Duodenal mucosa (tissue), 2 donors: ENCODE data around the gene CBR4.

Experiments
- H3K27ac ChIP-seq: one replicate; pipeline ENCODE4 v1.7.0; 2013; ENCODE audit warnings: low read depth, low read length
- H3K27me3 ChIP-seq, 2 donors: one replicate each; pipeline ENCODE4 v1.7.0; 2013; ENCODE audit warnings: low read length in 2 of 2, control low read depth in 1 of 2; ENCODE audit not compliant: insufficient read depth in 2 of 2, control insufficient read depth in 1 of 2
- H3K36me3 ChIP-seq, 2 donors: one replicate each; pipeline ENCODE4 v1.7.0; 2013; ENCODE audit warnings: low read length in 2 of 2, control low read depth in 1 of 2; ENCODE audit not compliant: insufficient read depth in 2 of 2, control insufficient read depth in 1 of 2
- H3K4me1 ChIP-seq, 2 donors: one replicate each; pipeline ENCODE4 v1.7.0; 2013; ENCODE audit warnings: low read length in 2 of 2, control low read depth in 1 of 2; ENCODE audit not compliant: insufficient read depth in 2 of 2, control insufficient read depth in 1 of 2
- H3K4me3 ChIP-seq, 2 donors: one replicate each; pipeline ENCODE4 v1.7.0; 2013; ENCODE audit warnings: low read length in 2 of 2, low read depth in 1 of 2
- H3K9ac ChIP-seq, 2 donors: one replicate each; pipeline ENCODE4 v1.7.0; 2013; ENCODE audit warnings: low read length in 2 of 2, low read depth in 1 of 2
- H3K9me3 ChIP-seq, 2 donors: one replicate each; pipeline ENCODE4 v1.7.0; 2013; ENCODE audit warnings: low read length in 2 of 2, control low read depth in 1 of 2; ENCODE audit not compliant: control insufficient read depth in 1 of 2

Gene CBR4

GRCh38 chr4:169010125-169011023 is at the start of gene CBR4:
TSS of gene CBR4 (minus strand) at chr4:169010255. CDS start at chr4:169010089, 166 bp downstream.
- H3K27ac ChIP-seq: peak within 1 kb of the TSS; percentile 89
- peaks cover 22 to 28% of the 10 kb centered on the region in 2 donors for H3K4me1 ChIP-seq
- peak within 1 kb of the TSS; percentile 92 to 94 for H3K9ac ChIP-seq

GRCh38 chr4:169059306-169060211 is 49.5 kb upstream of the CBR4 start:
- H3K27ac ChIP-seq: no peak overlapping the region
- H3K9ac ChIP-seq: no peak overlapping the region
- no peak overlapping the region for H3K4me3 ChIP-seq
- H3K4me1 ChIP-seq: peaks cover 9% of the 10 kb centered on the region in 2 donors
- H3K36me3 ChIP-seq: no peaks in the 10 kb centered on the region
- no peaks in the 10 kb centered on the region for H3K27me3 ChIP-seq
- H3K9me3 ChIP-seq: no peaks in the 10 kb centered on the region

More at GRCh38 chr4:169010125-169011023, at the start of gene CBR4:
- Histone ChIP-seq H3K27me3 (no peaks in the 10 kb centered on the region), H3K4me3 (peak within 1 kb of the TSS; percentile 93 to 97), H3K36me3 (peaks cover 0 to 7% of the 10 kb centered on the region in 2 donors), H3K9me3 (no peaks in the 10 kb centered on the region)

- no peaks in the 10 kb centered on the region for H3K27me3 ChIP-seq
- H3K27ac ChIP-seq: no peak overlapping the region
- peaks cover 9% of the 10 kb centered on the region in 2 donors for H3K4me1 ChIP-seq
- H3K9me3 ChIP-seq: no peaks in the 10 kb centered on the region
- H3K9ac ChIP-seq: no peak overlapping the region
- no peak overlapping the region for H3K4me3 ChIP-seq
- no peaks in the 10 kb centered on the region for H3K36me3 ChIP-seq
These were observed 48.3 kb upstream of the CBR4 start for GRCh38 chr4:169058312-169058711.

GRCh38 chr4:169054879-169055278 is 44.8 kb upstream of the CBR4 start:
- H3K27me3 ChIP-seq: no peaks in the 10 kb centered on the region
- H3K27ac ChIP-seq: no peak overlapping the region
- no peaks in the 10 kb centered on the region for H3K4me1 ChIP-seq
- no peaks in the 10 kb centered on the region for H3K36me3 ChIP-seq
- no peak overlapping the region for H3K4me3 ChIP-seq
- H3K9me3 ChIP-seq: no peaks in the 10 kb centered on the region
- no peak overlapping the region for H3K9ac ChIP-seq

- H3K9me3 ChIP-seq: no peaks in the 10 kb centered on the region
- no peak overlapping the region for H3K9ac ChIP-seq
- no peaks in the 10 kb centered on the region for H3K27me3 ChIP-seq
- no peak overlapping the region for H3K27ac ChIP-seq
- no peaks in the 10 kb centered on the region for H3K36me3 ChIP-seq
- no peak overlapping the region for H3K4me3 ChIP-seq
- H3K4me1 ChIP-seq: no peaks in the 10 kb centered on the region
These were observed 42.5 kb upstream of the CBR4 start for GRCh38 chr4:169052594-169052945.

GRCh38 chr4:169051761-169052593 is 41.9 kb upstream of the CBR4 start:
- H3K27me3 ChIP-seq: no peaks in the 10 kb centered on the region

GRCh38 chr4:169050881-169051760 is 41.1 kb upstream of the CBR4 start:
- H3K27me3 ChIP-seq: no peaks in the 10 kb centered on the region
- H3K4me3 ChIP-seq: no peak overlapping the region
- H3K9ac ChIP-seq: no peak overlapping the region
- no peaks in the 10 kb centered on the region for H3K36me3 ChIP-seq
- H3K4me1 ChIP-seq: no peaks in the 10 kb centered on the region
- no peak overlapping the region for H3K27ac ChIP-seq
- no peaks in the 10 kb centered on the region for H3K9me3 ChIP-seq

More at GRCh38 chr4:169051761-169052593, 41.9 kb upstream of the CBR4 start:
- Histone ChIP-seq H3K4me1 (no peaks in the 10 kb centered on the region), H3K4me3 (no peak overlapping the region), H3K9ac (no peak overlapping the region), H3K27ac (no peak overlapping the region), H3K9me3 (no peaks in the 10 kb centered on the region), H3K36me3 (no peaks in the 10 kb centered on the region)

GRCh38 chr4:169050284-169050683 is 40.2 kb upstream of the CBR4 start:
- Histone ChIP-seq H3K4me1 (no peaks in the 10 kb centered on the region), H3K9ac (no peak overlapping the region), H3K9me3 (no peaks in the 10 kb centered on the region), H3K27ac (no peak overlapping the region), H3K27me3 (no peaks in the 10 kb centered on the region), H3K4me3 (no peak overlapping the region), H3K36me3 (no peaks in the 10 kb centered on the region)

GRCh38 chr4:169048868-169049414 is 38.9 kb upstream of the CBR4 start:
- Histone ChIP-seq H3K27ac (no peak overlapping the region), H3K36me3 (no peaks in the 10 kb centered on the region)

More at GRCh38 chr4:169048868-169049414, 38.9 kb upstream of the CBR4 start:
- Histone ChIP-seq H3K9me3 (no peaks in the 10 kb centered on the region), H3K4me1 (no peaks in the 10 kb centered on the region), H3K4me3 (no peak overlapping the region), H3K27me3 (no peaks in the 10 kb centered on the region), H3K9ac (no peak overlapping the region)
